KOPT-K1 (cell line): ENCODE measurements around the gene COX15.

ENCODE experiments used
- H3K27ac ChIP-seq: fragments of 200-600 bp; sonication (generic); 2 replicates; pipeline ENCODE4 v1.5.1; 2016; ENCODE audit warnings: antibody characterized with exemption, mild to moderate bottlenecking, low read depth, low read length; ENCODE audit not compliant: poor library complexity, severe bottlenecking
- H3K36me3 ChIP-seq: fragments of 200-600 bp; sonication (generic); 2 replicates; pipeline ENCODE4 v1.5.1; 2017; ENCODE audit warnings: antibody characterized with exemption, mild to moderate bottlenecking, low read length, moderate library complexity; ENCODE audit not compliant: insufficient read depth
- H3K9me3 ChIP-seq: fragments of 200-600 bp; sonication (generic); 2 replicates; pipeline ENCODE4 v1.5.1; 2017; ENCODE audit warnings: antibody characterized with exemption, low read length, mild to moderate bottlenecking; ENCODE audit not compliant: insufficient read depth, poor library complexity, severe bottlenecking

Gene COX15

GRCh38 chr10:99711129-99711719 is 20.7 kb downstream of the COX15 start:
- Histone ChIP-seq H3K27ac (no peak overlapping the region), H3K36me3 (peaks cover 58% of the 10 kb centered on the region), H3K9me3 (no peaks in the 10 kb centered on the region)

DNA sequence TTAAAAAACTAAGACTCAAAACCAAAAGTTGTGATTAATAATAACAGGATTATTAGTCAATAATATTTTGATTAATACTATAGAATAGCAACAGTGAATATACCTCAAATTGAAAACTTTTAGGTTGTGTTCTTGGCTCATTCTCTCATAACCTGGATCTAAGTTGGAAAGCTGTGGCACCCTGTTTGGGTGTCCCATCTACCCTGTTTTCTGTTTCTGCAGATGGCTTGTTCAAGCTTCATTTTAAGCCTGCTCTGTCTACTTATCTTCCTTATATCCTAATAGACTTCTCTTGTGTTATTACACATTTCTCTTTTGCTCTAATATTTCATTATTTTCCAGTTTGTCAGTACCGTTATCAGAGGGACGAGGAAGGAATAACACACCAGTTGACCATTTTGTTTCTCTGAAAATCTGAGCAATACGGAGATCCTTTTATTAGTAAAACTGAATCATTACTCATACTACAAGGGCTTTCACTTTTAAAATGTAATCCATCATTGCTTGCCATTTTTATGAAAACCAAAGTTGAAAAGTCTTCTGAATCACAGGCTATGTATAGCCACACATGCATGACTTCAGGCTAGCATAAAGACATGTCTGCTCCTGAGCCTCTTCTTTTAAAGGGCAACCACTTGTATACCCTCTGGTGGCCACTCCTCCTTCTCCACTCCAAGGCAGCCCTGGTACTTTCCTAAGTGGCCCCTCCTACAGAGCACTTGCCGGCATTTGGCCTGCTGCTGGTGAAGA is 22.3 kb downstream of the COX15 start:
- peaks cover 47% of the 10 kb centered on the region for H3K36me3 ChIP-seq
- H3K27ac ChIP-seq = no peak overlapping the region
- no peaks in the 10 kb centered on the region for H3K9me3 ChIP-seq

DNA sequence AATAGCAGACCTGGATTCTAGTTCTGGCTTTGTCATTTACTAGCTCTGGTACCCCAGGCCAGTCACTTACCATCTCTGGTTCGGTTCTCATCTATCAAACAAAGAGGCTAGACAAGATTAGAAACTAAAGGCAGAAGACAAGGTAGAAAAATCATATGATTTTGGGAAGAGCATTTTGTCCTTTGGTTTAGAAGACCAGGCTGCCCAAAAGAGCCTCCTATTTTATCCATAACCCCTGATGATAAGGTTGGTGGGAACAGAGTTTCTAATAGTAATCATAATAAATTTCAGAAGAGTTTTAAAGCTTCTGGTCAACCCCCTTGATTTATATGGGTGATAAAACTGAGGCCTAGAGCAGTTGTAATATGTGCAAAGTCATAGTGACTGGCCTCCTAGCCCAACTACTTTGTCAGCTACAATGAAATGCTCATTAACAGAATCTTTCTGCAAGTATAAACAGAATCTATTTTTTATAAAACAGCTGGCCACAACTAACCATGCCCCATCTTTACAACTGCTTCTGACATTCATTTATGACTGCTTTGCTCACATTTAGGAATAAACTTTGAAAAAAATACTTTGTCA is 23.4 kb downstream of the COX15 start:
- Histone ChIP-seq H3K36me3 (peaks cover 36% of the 10 kb centered on the region), H3K27ac (no peak overlapping the region), H3K9me3 (no peaks in the 10 kb centered on the region)

- H3K27ac ChIP-seq = no peak overlapping the region
- no peaks in the 10 kb centered on the region for H3K9me3 ChIP-seq
- H3K36me3 ChIP-seq = no peaks in the 10 kb centered on the region
These were observed 31.3 kb downstream of the COX15 start for GRCh38 chr10:99700649-99701048.

DNA sequence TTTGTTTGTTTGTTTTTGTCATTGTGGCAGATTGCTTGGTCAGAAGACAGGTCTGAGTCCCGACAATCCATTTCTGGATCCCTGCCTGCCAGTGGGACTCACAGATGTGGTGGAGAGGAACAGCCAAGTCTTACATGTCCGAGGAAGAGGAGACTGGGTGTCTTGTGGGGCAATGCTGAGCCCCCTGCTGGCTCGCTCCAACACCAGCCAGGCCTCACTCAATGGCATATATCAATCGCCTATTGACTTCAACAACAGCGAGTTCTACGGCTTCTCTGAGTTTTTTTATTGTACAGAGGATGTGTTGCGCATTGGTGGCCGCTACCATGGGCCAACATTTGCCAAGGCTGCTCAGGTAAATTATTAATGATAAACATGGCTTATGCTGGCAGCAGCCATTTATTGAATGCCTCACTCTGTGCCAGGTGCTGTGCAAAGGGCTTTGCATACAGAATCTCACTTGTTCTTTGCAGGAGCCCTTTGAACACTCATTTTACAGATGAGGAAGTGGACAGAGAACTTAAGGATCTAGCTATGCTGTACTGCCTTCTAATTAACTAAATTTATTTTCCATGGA is 33.3 kb downstream of the COX15 start:
- no peaks in the 10 kb centered on the region for H3K36me3 ChIP-seq
- H3K9me3 ChIP-seq = no peaks in the 10 kb centered on the region
- no peak overlapping the region for H3K27ac ChIP-seq

- Histone ChIP-seq H3K27ac (no peak overlapping the region), H3K9me3 (no peaks in the 10 kb centered on the region), H3K36me3 (no peaks in the 10 kb centered on the region)
These were observed 36.2 kb downstream of the COX15 start for GRCh38 chr10:99695761-99696160.

GRCh38 chr10:99693933-99694583 is 37.9 kb downstream of the COX15 start:
- Histone ChIP-seq H3K9me3 (no peaks in the 10 kb centered on the region), H3K27ac (no peak overlapping the region), H3K36me3 (no peaks in the 10 kb centered on the region)

GRCh38 chr10:99689461-99689860 is 42.5 kb downstream of the COX15 start:
- Histone ChIP-seq H3K36me3 (no peaks in the 10 kb centered on the region), H3K27ac (no peak overlapping the region), H3K9me3 (no peaks in the 10 kb centered on the region)

GRCh38 chr10:99685597-99685967 is 46.3 kb downstream of the COX15 start:
- no peaks in the 10 kb centered on the region for H3K36me3 ChIP-seq
- H3K27ac ChIP-seq = no peak overlapping the region
- H3K9me3 ChIP-seq = no peaks in the 10 kb centered on the region

GRCh38 chr10:99682752-99683151 is 49.2 kb downstream of the COX15 start:
- no peak overlapping the region for H3K27ac ChIP-seq
- H3K36me3 ChIP-seq = no peaks in the 10 kb centered on the region
- no peaks in the 10 kb centered on the region for H3K9me3 ChIP-seq
